Activated CD4-positive, alpha-beta T cell treated with anti-CD3 and anti-CD28 coated beads for 1 hour (primary cell): ENCODE measurements around the gene CPT1A.

Experiments
- DNase-seq: peaks from one replicate; pipeline ENCODE4 v3.0.0-alpha.2; 2020

The CPT1A gene

GRCh38 chr11:68750195-68751003 lies 91.3 kb downstream of the CPT1A start:
- no peak for DNase-seq

DNA sequence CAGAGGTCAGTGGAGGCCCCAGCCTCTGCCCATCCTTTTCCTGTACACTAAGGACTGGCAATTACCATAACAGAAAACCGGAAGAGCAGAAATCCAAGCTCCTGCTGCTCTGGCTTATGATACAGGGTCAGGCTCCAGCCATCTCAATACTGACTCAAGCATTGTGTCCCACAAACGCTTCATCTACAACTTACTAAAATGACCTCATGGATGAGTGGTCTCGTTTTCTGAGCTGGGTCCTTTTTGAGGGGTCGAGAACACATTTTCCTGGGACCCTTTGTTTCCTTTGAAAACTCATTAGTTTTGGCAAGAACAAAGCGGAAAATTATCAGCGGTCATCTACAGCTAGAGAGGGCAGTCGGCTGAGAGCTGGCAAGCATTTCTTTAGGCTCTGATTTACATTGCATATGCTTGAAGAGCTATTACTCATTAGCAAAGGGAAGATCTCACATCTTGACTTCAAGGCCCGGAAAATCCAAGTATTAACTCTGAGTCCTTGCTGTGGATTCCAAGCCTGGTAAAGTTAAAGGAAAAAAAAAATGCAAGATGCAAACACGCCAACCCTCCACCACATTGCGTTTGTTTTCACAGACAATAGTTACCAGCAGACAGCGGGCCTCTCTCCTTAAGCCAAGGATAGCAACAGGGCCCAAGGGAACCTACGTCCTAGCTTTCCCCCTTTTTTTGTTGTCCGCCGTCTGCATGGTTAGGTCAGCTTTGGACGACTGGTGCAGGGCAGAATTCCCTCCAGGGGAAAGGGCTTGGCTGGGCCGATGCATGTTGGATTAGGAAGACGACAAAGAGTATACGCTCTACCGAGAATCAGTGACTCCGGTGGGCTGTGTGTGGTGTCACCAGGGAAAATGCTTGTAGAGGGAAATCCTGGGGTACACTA lies 92.2 kb downstream of the CPT1A start:
- DNase-seq = no peak

GRCh38 chr11:68748061-68748460 lies 93.7 kb downstream of the CPT1A start:
- DNase-seq = no peak

DNA sequence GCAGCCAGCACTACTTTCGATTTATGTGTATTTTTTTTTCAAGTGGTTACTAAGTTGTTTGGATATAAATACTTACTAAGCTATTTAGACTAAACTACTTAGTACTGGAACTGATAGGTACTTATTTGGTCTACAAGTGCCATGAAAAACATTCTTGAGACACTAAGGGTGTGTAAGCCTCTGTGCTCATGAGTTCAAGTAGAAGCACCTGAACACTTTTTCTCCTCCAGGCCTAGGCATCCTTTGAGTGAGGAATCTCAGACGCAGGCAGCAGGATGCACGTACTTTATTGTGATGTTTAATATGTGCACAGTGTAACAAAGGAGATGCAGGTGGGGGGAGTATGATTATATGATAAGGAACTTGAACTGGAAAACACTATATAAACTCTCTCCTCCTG lies 98.2 kb downstream of the CPT1A start:
- no peak for DNase-seq

DNA sequence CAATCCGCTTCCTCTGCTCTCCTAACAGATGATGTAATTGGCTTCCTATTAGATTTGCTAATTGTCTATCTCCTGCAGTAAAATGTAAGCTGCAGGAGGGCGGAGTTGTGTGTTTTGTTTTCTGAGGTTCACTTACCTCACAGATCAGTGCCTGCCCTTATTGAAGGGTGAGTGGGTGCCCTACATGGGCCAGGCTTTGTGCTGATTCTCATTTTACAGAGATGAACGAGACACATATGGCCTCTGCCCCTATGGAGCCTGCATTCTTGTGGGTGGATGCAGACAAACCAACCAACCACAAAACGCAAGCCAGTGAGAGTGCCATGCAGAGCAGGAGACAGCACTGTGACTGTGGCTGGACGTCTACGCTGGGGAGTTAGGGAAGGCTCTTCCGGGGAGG lies 100.3 kb downstream of the CPT1A start:
- DNase-seq = no peak

DNA sequence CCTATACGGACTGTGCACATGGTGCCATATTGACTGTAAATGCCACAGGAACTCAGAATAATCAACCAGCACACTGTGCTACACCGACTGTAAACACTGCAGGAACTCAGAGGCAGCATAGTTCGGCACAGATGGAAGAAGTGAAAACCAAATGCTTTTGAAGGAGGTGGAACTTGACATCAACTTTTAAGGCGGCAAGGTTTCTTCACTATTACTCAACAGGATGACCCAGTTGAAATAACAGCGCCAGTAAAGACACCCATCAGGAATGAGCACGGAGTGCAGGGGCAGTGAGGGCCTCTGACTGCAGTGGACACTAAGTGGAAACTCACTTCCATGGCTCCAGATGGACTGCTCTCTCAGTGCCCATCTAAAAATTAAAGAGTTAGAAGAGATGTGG lies 106.1 kb downstream of the CPT1A start:
- DNase-seq = no peak

- DNase-seq = no peak
These were observed 106.6 kb downstream of the CPT1A start for GRCh38 chr11:68735125-68735524.

DNA sequence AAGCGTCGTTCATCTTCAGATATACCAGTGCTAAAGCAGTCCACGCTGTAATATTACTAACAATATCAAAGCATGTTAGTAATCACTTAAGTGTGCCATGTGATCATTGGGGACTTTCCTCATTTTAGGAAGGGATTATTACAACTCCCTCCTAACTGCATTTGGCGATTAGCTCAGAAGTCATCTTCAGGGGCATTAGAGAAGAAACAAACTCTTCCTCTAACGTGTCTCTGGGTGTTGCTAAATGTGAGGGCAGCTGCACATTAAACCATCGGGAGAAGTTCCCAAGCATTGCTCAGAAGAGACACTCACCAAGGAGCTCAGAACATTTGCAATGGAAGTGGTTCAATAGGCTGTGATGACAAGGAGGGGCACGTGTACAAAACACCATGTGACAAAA lies 107.6 kb downstream of the CPT1A start:
- DNase-seq = no peak

DNA sequence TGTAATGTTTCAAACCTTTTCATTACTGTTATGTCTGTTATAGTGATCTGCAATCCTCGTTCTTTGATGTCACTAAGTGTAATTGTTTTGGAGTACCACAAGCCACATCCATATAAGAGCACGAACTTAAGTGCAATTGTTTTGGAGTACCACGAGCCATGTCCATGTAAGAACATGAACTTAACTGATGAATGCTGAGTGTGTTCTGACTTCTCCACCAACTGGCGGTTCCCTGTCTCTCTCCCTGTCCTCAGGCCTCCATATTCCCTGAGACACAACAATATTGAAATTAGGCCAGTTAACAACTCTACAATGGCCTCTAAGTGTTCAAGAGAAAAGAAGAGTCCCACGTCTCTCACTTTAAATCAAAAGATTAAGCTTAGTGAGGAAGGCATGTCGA lies 113.9 kb downstream of the CPT1A start:
- DNase-seq = no peak

GRCh38 chr11:68724293-68724692 lies 117.4 kb downstream of the CPT1A start:
- DNase-seq = no peak

DNA sequence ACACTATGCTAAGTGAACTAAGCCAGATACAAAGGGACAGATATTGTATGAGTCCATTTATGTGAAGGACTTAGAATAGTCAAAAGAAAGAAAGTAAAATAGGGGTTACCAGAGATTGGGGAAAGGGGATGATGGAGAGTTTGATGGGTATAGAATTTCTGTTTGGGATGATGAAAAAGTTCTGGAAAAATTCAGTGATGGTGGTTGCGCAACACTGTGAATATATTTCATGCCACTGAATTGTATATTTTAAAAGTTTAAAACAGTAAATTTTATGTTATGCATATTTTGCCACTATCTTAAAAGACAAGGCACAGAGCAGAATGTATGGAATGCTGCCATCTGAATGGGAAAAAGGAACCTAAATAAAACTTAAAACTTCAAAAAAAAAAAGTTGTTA lies 119.6 kb downstream of the CPT1A start:
- DNase-seq = no peak

DNA sequence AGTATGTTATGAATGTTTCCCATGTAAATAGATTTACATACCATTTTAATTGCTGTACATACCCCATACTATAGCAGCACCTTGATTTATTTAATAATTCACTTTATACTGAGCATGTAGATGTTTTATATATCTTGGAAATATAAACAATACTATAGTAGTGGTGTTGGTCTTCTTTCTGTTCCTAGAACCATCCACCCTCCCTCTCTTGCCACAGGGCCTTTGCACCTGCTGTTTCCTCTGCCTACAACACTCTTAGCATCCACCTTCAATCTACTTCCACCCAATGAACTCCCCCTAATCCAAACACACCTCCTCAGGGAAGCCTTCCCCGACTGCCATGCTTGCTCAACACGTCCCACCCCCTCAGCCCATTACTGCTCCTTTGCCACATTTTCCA lies 120.6 kb downstream of the CPT1A start:
- DNase-seq = no peak

- no peak for DNase-seq
These were observed 126.1 kb downstream of the CPT1A start for GRCh38 chr11:68715456-68716122.

GRCh38 chr11:68714060-68714856 lies 127.5 kb downstream of the CPT1A start:
- DNase-seq = no peak

DNA sequence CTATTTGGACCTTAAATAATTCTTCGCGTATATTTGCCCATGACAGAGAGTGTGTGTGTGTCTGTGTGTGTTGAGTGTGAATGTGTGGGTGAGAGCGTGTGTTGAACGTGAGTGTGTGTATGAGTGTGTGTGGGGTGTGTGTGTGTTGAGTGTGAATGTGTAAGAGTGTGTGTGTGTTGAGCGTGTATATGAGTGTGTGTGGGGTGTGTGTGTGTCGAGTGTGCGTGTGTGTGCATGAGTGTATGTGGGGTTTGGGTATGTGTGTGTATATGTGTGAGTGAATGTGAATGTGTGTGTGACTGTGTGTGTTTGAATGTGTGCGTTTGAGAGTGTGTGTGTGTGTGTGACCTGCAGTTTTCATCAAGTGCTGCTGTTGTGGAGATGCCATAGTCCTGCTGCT lies 130.6 kb downstream of the CPT1A start:
- DNase-seq = no peak

GRCh38 chr11:68710409-68710808 lies 131.3 kb downstream of the CPT1A start:
- DNase-seq = no peak

- DNase-seq = no peak
These were observed 132.7 kb downstream of the CPT1A start for GRCh38 chr11:68709062-68709461.

- no peak for DNase-seq
These were observed 134.2 kb downstream of the CPT1A start for GRCh38 chr11:68707527-68707926.

GRCh38 chr11:68704887-68705286 lies 136.8 kb downstream of the CPT1A start:
- DNase-seq = no peak
